GM21390 (cell line): ENCODE data around the gene BNIPL.

Experiments used
- ATAC-seq: cut with Tn5 transposase; IDR thresholded peaks from one replicate; pipeline ENCODE4 v1.9.1; 2021; ENCODE audit not compliant: unreplicated experiment

The BNIPL gene

DNA sequence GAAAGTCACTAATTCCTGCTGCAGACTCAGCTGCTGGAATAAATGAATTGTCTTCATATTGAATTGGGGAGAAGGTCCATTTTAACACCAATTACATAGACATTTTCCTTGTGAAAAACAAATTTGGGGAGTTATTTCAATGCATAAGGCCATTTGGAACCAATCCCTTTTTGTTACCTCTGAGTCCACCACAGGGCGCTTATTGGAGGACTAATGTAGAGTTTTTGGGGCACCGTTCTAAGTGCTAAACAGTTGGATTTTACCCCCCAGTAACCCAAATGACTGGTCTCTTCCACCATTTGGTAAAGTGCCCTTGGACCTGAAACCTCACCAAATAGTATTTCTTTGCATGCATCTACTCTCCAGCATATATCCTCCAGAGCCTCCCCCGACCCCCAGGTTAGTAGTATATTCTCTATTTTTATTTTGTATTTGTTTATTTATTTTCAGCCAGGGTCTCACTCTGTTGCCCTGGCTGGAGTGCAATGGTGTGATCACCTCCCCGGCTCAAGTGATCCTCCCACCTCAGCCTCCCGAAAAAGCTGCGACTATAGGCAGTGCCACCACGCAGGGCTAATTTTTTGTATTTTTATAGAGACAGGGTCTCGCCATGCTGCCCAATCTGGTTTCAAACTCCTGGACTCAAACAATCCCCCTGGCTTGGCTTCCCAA, 26.6 kb upstream of the BNIPL start:
- ATAC-seq, result no peak

DNA sequence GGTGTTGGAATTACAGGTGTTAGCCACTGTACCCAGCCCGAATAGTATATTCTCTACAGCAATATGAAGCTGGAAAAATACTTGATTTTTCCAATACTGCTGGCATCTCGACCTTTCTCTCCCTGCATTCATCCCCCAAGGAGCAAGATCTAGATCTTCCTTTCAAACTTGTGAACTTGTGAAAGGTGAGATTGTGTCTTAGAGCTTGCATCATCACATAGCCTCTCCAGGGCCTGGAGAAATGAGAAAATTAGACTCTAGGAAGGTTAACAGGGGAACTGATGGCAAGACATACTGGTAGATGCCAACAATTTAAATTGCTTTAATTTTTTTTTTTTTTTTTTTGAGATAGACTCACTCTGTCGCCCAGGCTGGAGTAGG, 26.1 kb upstream of the BNIPL start:
- no peak for ATAC-seq

DNA sequence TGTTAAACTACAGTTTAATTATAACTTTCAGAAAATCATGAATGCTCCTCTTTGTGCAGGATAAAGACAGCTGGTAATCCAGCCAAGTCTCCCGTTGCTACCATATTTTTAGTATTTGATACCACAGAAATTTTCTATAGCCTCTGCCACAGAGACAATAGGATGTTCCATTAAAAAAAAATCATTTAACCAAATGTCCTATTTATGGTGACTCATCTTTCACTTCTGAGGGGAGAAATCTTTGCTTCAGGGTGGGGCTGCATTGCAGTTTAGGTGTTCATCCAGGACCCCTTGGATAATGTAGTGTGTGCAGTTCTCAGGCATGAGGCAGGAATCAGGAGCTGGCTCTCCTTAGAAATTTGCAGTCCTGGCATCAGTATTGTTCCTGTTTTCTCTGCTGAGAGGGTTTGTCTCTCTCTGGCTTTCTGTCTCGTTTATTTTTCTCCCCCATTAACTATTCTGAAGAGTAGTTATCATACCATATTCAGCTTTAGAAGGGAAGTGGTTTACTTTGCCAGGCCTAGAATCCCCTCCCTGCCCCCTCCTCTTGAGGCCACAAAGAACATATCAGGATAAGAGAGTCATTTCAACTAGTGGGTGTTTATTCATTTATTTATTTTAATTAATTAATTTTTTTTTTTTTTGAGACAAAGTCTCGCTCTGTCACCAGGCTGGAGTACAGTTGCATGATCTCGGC, 25.1 kb upstream of the BNIPL start:
- no peak for ATAC-seq

DNA sequence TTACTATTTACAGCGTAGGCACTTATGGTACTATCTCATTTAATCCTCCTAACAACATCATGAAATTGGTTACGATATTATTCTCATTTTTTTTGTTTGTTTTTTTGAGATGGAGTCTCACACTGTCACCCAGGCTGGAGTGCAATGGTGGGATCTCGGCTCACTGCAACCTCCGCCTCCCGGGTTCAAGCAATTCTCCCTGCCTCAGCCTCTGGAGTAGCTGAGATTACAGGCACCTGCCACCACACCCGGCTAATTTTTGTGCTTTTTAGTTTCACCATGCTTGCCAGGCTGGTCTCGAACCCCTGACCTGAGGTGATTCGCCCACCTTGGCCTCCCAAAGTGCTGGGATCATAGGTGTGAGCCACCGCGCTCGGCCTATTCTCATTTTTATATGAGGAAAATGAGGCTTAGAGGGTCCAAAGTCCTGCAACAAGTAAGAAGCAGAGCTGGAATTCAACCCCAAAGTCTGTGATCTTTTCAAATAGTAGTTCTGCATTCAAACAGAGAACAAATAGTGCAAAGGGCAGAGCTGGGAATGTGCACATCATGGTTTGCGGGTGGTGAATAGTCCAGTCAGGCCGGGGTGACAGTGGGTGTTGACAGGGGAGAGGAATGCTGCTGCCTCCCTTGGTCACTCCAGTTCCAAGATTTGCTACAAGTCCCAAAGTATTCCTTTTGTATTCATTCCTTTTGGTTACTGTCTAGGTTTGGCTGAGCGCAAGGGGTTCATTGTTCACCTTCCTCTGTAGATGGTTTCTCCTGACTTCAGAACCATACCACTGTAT, 23.5 kb upstream of the BNIPL start:
- ATAC-seq, result no peak

DNA sequence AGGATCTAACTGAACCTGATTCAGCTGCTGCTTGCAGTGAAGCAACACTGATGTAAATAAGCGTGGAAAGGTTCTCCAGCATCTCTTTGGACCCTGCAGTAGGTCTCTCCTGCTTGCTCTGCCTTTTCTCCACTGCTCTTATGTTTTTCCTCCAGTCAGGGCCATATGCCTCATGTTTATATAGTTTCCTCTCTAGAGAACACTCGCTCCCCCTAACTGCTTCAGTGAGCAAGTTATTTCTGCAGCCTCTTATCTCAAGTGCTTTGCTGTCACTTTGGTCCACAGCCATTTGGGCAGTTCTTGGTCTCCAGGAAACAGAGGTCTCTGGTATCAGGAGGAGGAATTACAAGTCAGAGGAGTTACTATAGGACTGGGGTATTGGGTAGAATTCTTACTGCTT, 22.9 kb upstream of the BNIPL start:
- no peak for ATAC-seq

DNA sequence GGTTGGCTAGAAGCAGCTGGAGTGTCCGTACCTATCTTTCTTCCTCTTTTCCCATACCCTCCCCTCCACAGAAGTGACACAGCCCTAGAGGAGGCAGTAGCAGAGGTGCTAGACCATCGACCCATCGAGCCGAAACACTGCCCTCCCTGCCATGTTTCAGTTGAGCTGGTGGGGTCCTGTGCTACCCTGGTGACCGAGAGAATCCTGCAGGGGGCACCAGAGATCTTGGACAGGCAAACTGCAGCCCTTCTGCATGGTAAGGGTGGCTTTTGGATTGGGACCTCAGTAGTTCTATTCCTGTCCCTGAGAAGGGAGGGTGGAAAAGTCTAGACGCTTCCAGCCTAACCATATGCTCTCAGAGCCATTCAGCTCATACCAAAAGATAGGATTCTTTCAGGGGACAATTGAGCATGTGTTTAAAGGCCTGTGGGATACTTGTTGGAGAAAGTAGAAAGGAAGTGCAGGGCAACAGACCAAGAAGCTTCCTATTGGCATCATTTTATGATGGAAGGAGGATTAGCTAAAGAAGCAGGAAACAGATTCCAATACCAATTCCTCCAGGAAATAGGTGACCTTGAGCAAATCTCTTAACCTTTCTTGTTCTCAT, 11.7 kb upstream of the BNIPL start:
- ATAC-seq, result no peak

DNA sequence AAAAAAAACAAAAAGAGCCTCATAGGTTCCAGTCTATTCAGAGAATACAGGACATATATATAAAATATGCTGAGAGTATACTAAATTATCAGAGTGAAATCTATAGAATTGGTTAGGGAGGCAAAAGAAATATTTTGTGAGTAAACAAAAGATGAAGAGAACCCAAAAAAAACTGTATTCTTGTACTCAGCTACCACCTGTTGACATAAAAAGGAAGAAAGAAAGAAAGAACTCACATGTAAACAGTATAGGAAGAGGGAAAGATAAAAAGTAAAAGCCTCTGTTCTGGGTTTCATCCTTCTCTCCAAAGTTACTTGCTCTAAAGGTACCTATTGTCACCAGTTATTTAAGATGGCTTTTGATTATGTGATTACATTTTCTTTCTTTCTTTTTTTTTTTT, 9.9 kb upstream of the BNIPL start:
- ATAC-seq, result no peak

DNA sequence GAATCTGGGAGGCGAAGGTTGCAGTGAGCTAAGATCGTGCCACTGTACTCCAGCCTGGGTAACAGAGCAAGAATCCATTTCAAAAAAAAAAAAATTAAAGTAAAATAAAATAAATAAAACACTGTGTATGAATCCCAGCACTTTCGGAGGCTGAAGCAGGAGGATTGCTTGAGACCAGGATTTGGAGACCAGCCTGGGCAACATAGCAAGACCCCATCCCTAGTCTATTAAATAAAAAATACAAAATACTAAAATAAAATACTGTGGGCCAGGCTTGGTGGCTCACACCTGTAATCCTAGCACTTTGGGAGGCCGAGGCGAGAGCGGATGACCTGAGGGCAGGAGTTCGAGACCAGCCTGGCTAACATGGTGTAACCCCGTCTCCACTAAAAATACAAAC, 4.2 kb upstream of the BNIPL start:
- no peak for ATAC-seq

DNA sequence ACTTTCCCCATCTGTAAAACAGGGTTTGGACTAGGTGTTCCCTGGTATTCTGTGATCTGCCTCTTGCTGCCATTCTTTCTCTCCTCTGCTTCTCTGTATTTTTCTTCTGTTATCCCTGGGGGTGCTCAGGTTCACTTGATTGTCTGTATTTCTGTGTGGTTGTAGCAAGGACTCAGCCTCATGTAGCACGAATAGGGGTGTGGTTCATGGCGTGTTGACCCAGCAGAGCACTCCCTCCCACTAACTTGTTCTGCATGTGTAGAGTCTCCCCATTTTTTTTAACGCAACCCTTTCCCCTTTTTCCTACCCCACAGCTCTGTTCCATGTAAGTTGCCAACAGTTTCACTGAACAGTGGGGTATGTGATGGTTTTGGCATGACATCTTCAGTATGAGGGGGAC, 1.2 kb upstream of the BNIPL start:
- no peak for ATAC-seq

DNA sequence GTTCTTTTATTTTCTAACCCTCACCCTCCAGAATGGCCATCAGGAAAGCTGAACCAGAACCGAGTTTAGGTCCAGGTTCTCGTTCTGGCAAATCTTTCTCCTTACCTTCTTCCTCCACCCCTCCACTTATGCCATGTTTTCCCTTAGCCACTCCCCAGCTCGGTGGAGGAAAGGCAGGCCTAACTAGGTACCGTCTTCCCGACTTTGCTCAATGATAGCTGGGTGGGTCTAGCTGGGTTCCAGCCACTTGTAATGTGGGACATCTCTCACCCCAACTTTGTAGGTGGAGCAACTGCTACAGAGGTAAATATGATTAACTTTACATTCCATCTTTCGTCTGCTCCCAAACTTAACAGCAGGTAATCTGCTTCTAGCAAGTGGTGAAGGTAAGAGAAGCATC, 646 bp downstream of the BNIPL start:
- ATAC-seq, result no peak

DNA sequence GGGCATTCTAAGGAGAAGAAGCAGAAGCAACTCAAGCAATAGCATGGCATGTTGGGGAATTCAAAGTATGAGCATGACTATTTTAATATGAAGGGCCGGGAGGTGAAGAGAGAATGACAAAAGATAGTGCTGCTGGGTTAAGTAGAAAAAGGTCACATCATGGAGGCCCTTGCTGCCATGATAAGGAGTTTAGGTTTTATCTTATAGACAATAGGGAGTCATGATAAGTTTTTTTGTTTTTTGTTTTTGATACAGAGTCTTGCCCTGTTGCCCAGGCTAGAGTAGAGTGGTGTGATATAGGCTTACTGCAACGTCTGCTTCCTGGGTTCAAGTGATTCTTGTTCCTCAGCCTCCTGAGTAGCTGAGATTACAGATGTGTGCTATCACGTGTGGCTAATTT, 3.1 kb downstream of the BNIPL start:
- ATAC-seq, result no peak

DNA sequence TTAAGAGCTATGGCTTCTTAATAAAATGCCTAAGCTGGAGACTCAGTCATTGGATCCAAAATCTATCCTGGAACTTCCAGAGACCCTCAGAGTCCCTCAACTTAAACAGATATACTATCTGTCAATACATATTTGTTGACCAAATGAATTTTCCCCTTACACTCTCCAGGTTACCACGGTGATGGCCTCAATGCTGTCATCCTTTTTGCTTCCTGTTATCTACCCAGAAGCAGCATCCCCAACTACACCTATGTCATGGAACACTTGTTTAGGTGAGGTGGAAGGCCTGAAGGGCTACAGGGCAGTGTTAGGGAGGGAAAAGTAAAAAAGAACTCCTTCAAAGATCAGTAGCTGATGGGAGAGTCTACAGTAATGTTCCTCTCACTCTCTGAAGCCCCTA, 6.8 kb downstream of the BNIPL start:
- ATAC-seq, result no peak

DNA sequence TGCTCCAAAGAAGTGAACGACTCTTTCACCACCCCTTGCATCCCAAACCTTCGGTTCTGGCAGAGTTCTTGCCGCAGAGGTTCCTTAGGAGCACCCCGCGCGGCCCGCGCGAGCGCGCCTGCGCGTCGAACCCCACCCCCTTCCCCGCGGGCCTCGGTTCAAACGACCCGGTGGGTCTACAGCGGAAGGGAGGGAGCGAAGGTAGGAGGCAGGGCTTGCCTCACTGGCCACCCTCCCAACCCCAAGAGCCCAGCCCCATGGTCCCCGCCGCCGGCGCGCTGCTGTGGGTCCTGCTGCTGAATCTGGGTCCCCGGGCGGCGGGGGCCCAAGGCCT, 11.2 kb downstream of the BNIPL start, which contains the start of gene C1orf56:
C1orf56 (plus strand) TSS at position 161 of the 334 bp plus-strand sequence; CDS start at position 258, 97 bp downstream.
- ATAC-seq, result peak; percentile 59

DNA sequence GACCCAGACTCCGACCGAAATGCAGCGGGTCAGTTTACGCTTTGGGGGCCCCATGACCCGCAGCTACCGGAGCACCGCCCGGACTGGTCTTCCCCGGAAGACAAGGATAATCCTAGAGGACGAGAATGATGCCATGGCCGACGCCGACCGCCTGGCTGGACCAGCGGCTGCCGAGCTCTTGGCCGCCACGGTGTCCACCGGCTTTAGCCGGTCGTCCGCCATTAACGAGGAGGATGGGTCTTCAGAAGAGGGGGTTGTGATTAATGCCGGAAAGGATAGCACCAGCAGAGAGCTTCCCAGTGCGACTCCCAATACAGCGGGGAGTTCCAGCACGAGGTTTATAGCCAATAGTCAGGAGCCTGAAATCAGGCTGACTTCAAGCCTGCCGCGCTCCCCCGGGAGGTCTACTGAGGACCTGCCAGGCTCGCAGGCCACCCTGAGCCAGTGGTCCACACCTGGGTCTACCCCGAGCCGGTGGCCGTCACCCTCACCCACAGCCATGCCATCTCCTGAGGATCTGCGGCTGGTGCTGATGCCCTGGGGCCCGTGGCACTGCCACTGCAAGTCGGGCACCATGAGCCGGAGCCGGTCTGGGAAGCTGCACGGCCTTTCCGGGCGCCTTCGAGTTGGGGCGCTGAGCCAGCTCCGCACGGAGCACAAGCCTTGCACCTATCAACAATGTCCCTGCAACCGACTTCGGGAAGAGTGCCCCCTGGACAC, 11.7 kb downstream of the BNIPL start:
- ATAC-seq, result peak; percentile 24

DNA sequence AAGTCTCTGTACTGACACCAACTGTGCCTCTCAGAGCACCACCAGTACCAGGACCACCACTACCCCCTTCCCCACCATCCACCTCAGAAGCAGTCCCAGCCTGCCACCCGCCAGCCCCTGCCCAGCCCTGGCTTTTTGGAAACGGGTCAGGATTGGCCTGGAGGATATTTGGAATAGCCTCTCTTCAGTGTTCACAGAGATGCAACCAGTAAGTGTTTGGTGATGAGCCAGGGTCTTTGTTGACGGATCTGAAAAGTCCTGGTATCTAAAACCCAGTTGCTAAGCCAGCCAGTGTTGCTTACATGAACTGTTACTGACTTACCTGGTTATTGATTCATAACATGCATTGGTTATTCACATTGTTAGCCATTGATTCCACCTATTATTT, 12.3 kb downstream of the BNIPL start:
- ATAC-seq, result peak; percentile 47

DNA sequence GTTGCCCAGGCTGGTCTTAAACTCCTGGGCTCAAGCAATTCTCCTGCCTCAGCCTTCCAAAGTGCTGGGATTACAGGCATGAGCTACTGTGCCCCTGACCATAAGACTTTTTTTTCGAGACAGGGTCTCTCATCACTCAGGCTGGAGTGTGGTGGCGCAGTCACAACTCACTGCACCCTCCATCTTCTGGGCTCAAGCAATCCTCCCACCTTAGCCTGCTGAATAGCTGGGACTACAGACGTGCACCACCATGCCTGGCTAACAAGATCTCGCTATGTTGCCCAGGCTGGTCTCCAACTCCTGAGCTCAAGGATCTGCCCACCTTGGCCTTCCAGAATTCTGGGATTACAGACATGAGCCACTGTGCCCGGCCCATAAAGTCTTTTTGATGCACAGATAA, 13.1 kb downstream of the BNIPL start:
- ATAC-seq, result no peak

DNA sequence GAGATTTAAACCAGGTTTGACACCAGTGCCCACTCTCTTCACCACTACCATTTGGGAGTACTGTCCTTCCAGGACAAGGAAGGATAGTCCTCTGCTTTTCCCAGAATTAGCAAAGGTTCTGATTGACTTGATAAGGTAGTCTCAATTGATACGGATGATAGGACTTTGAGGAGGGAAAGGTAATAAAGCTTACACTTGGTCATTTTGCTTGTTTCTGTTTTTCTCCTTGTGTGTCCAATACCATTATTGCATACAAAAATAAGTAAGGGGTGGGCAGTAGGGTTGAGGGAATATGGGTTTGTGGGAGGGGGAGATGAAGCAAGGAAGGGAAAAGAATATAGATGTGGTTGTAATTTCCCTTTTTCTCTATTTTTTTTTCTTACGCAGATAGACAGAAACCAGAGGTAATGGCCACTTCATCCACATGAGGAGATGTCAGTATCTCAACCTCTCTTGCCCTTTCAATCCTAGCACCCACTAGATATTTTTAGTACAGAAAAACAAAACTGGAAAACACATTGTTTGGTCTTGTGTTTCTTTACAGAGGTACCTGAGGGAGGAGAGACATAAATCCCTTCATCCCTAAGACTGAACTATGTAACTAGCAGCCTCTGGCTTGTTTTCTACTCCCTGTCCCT, 13.8 kb downstream of the BNIPL start:
- ATAC-seq, result no peak

DNA sequence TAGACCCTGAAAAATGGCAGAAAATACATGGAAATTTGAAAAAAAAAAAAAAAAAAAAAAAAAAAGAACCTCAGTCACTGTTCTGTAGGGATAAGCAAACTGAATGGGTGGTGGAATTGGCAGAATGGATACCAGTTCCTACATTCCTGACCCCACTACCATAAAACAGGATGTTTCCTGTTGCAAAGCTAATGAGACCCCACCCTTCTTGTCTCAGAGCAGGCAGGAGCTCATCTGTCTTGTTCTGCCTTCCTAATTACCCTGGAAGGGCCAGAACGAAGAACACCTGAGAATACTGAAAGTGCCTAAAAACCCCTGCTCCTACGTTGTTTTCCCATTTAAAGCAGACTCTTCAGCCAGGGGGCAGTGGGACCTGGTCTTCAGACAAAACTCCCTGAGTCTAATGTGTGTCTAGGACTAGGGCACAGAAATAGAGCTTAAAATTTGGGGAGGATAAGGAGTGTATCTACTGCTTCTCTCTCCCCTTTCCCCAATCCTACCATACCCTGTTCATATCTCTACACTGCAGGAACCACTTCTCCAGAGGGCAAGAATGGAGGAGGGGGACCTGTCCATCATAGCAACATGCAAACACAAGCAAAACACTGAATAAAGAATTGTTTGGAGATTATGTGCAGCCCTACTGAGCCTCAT, 15.1 kb downstream of the BNIPL start:
- ATAC-seq, result no peak

DNA sequence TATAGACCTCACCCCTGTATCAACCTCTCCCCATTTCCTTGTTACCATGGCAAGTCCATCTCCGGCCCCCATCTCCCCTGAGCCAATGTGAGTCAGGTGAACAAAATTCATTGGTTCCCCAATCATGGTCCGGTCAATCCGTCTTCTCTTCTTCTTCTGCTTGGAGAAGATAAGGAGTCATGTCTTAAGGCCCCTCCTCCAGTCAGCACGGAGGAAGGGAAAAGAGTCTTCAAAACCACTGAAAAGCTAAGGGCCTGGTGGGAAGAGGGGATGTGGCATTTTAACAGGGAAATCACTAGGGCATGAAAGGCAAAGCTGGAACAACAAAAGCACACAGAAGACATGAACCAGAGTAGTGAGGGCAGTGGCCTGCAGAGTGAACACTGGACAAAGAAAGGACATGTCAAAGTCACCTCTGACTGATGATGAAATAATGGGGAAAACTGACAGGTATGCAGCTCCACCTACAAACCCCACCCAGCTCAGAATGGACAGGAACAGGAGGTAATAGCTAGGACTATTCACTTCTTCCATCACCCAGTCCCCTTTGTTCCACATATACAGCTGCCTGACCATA, 18.7 kb downstream of the BNIPL start:
- no peak for ATAC-seq

DNA sequence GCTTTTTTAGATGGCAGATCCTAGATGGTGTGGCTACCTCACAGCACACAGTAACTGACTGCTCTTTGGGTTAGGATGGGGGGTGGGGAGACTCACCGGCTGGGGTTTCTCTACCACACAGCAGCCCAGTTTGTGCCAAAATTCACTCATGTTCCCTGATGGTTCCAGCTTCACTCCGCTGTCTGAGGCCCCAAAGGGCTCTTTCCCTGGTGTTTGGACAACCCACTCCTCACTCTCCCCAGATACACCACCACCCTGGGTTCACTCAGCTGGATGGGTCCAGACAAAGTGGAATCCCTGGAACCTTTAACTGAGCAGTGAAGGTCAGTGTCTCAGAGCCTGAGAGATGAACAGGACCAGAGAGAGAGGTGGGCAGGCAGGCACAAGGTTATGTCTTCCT, 19.2 kb downstream of the BNIPL start:
- no peak for ATAC-seq
